ENCODE data around the gene THRSP. TPM values are rescaled to one million over a fixed set of nuclear protein-coding genes. Genes with fewer than 3 reads are reported as not detected.
A peak's percentile ranks its signal among the peaks of the same experiment; 100 is the strongest.
"Not testable (repeated sequence)": the region's sequence is repeated elsewhere in the genome, so short reads cannot be mapped to it uniquely, and the experiment has no call there.

THRSP gene
- total and polyA plus RNA-seq, 7 experiments from 2014 or later, result not detected

- Mint-ChIP-seq H3K4me1 (peaks cover 0 to 13% (median 2%) of the 10 kb centered on the region in 7 donors), H3K27ac (no peak overlapping the region), H3K4me3 (no peak overlapping the region), H3K9me3 (no peaks in the 10 kb centered on the region), H3K27me3 (no peaks in the 10 kb centered on the region), H3K36me3 (peaks cover 0 to 2% (median 0%) of the 10 kb centered on the region in 5 donors)
- Histone ChIP-seq H3K4me1 (ENCODE audit: control insufficient read depth in 2 of 2, insufficient read depth in 2 of 2, low read length in 2 of 2) (peaks cover 0 to 3% of the 10 kb centered on the region in 2 donors), H3K36me3 (ENCODE audit: control insufficient read depth in 2 of 3, insufficient read depth in 3 of 3, low read length in 3 of 3) (no peaks in the 10 kb centered on the region), H3K27me3 (ENCODE audit: control insufficient read depth in 2 of 2, insufficient read depth in 2 of 2, low read length in 2 of 2) (no peaks in the 10 kb centered on the region), H3K27ac (ENCODE audit: low read depth, low read length) (no peak overlapping the region), H3K9me3 (ENCODE audit: control insufficient read depth in 2 of 3, low read length in 3 of 3) (no peaks in the 10 kb centered on the region), H3K4me3 (ENCODE audit: low read length) (no peak overlapping the region)
- no peak for ATAC-seq
- intact Hi-C loops (cut with micrococcal nuclease), result no loop called here
- ChIA-PET CTCF (no interaction called here), POLR2A (no interaction called here)
- no peak for DNase-seq
Measured at GRCh38 chr11:78050964-78051831, 12.5 kb upstream of the THRSP start.

GRCh38 chr11:78054971-78055370 lies 8.7 kb upstream of the THRSP start:
- peaks cover 0 to 2% (median 0%) of the 10 kb centered on the region in 5 donors for H3K36me3 Mint-ChIP-seq
- H3K4me1 Mint-ChIP-seq, result peaks cover 0 to 10% (median 0%) of the 10 kb centered on the region in 7 donors
- H3K27me3 ChIP-seq (ENCODE audit: control insufficient read depth in 2 of 2, insufficient read depth in 2 of 2, low read length in 2 of 2), result no peaks in the 10 kb centered on the region
- no peaks in the 10 kb centered on the region for H3K4me1 ChIP-seq (ENCODE audit: control insufficient read depth in 2 of 2, insufficient read depth in 2 of 2, low read length in 2 of 2)
- ATAC-seq, result no peak
- no peak overlapping the region for H3K4me3 ChIP-seq (ENCODE audit: low read length)
- H3K4me3 Mint-ChIP-seq, result no peak overlapping the region
- no peaks in the 10 kb centered on the region for H3K9me3 ChIP-seq (ENCODE audit: control insufficient read depth in 2 of 3, low read length in 3 of 3)
- no peak for DNase-seq
- H3K27me3 Mint-ChIP-seq, result no peaks in the 10 kb centered on the region
- ChIA-PET CTCF (interaction anchor here (0.6 kb wide), 1 partner anchor 51 kb away, joined by 3 read pairs; no protein-coding TSS in a partner anchor), POLR2A (no interaction called here)
- no peaks in the 10 kb centered on the region for H3K9me3 Mint-ChIP-seq
- intact Hi-C loops (cut with micrococcal nuclease), result no loop called here
- no peaks in the 10 kb centered on the region for H3K36me3 ChIP-seq (ENCODE audit: control insufficient read depth in 2 of 3, insufficient read depth in 3 of 3, low read length in 3 of 3)
- H3K27ac ChIP-seq (ENCODE audit: low read depth, low read length), result no peak overlapping the region
- H3K27ac Mint-ChIP-seq, result peak overlapping the region in 1 of 9 donors; percentile 17

GRCh38 chr11:78056093-78056492 lies 7.6 kb upstream of the THRSP start:
- Histone ChIP-seq H3K4me1 (ENCODE audit: control insufficient read depth in 2 of 2, insufficient read depth in 2 of 2, low read length in 2 of 2) (no peaks in the 10 kb centered on the region), H3K4me3 (ENCODE audit: low read length) (no peak overlapping the region), H3K27ac (ENCODE audit: low read depth, low read length) (no peak overlapping the region), H3K36me3 (ENCODE audit: control insufficient read depth in 2 of 3, insufficient read depth in 3 of 3, low read length in 3 of 3) (no peaks in the 10 kb centered on the region), H3K9me3 (ENCODE audit: control insufficient read depth in 2 of 3, low read length in 3 of 3) (no peaks in the 10 kb centered on the region), H3K27me3 (ENCODE audit: control insufficient read depth in 2 of 2, insufficient read depth in 2 of 2, low read length in 2 of 2) (no peaks in the 10 kb centered on the region)
- H3K9me3 Mint-ChIP-seq, result no peaks in the 10 kb centered on the region
- intact Hi-C loops (cut with micrococcal nuclease), result no loop called here
- peaks cover 0 to 3% (median 0%) of the 10 kb centered on the region in 7 donors for H3K4me1 Mint-ChIP-seq
- ChIA-PET POLR2A (no interaction called here), CTCF (no interaction called here)
- no peak overlapping the region for H3K4me3 Mint-ChIP-seq
- peaks cover 0 to 2% (median 0%) of the 10 kb centered on the region in 5 donors for H3K36me3 Mint-ChIP-seq
- H3K27ac Mint-ChIP-seq, result no peak overlapping the region
- DNase-seq (no peak), ATAC-seq (no peak)
- no peaks in the 10 kb centered on the region for H3K27me3 Mint-ChIP-seq

GRCh38 chr11:78057462-78058055 lies 6.1 kb upstream of the THRSP start:
- no peaks in the 10 kb centered on the region for H3K9me3 Mint-ChIP-seq
- ATAC-seq (no peak), DNase-seq (no peak)
- H3K4me1 Mint-ChIP-seq, result no peaks in the 10 kb centered on the region
- Histone ChIP-seq H3K27me3 (ENCODE audit: control insufficient read depth in 2 of 2, insufficient read depth in 2 of 2, low read length in 2 of 2) (no peaks in the 10 kb centered on the region), H3K4me1 (ENCODE audit: control insufficient read depth in 2 of 2, insufficient read depth in 2 of 2, low read length in 2 of 2) (no peaks in the 10 kb centered on the region), H3K4me3 (ENCODE audit: low read length) (no peak overlapping the region), H3K9me3 (ENCODE audit: control insufficient read depth in 2 of 3, low read length in 3 of 3) (no peaks in the 10 kb centered on the region), H3K27ac (ENCODE audit: low read depth, low read length) (no peak overlapping the region), H3K36me3 (ENCODE audit: control insufficient read depth in 2 of 3, insufficient read depth in 3 of 3, low read length in 3 of 3) (no peaks in the 10 kb centered on the region)
- H3K36me3 Mint-ChIP-seq, result peaks cover 0 to 2% (median 0%) of the 10 kb centered on the region in 5 donors
- CTCF ChIA-PET, result no interaction called here
- no peak overlapping the region for H3K4me3 Mint-ChIP-seq
- POLR2A ChIA-PET, result no interaction called here
- no peak overlapping the region for H3K27ac Mint-ChIP-seq
- H3K27me3 Mint-ChIP-seq, result no peaks in the 10 kb centered on the region
- intact Hi-C loops (cut with micrococcal nuclease), result no loop called here

GRCh38 chr11:78059749-78060328 lies 3.8 kb upstream of the THRSP start:
- H3K36me3 Mint-ChIP-seq; DNase-seq; CTCF ChIA-PET; H3K4me1 Mint-ChIP-seq; H3K27ac Mint-ChIP-seq; POLR2A ChIA-PET; H3K27me3 Mint-ChIP-seq; H3K4me3 Mint-ChIP-seq; H3K9me3 Mint-ChIP-seq; H3K4me1 ChIP-seq (ENCODE audit: control insufficient read depth in 2 of 2, insufficient read depth in 2 of 2, low read length in 2 of 2); H3K9me3 ChIP-seq (ENCODE audit: control insufficient read depth in 2 of 3, low read length in 3 of 3); H3K27ac ChIP-seq (ENCODE audit: low read depth, low read length); intact Hi-C loops (cut with micrococcal nuclease); ATAC-seq; H3K36me3 ChIP-seq (ENCODE audit: control insufficient read depth in 2 of 3, insufficient read depth in 3 of 3, low read length in 3 of 3); H3K27me3 ChIP-seq (ENCODE audit: control insufficient read depth in 2 of 2, insufficient read depth in 2 of 2, low read length in 2 of 2); H3K4me3 ChIP-seq (ENCODE audit: low read length): not testable (repeated sequence)

GRCh38 chr11:78060533-78060932 lies 3.1 kb upstream of the THRSP start:
- Histone ChIP-seq H3K27me3 (ENCODE audit: control insufficient read depth in 2 of 2, insufficient read depth in 2 of 2, low read length in 2 of 2) (no peaks in the 10 kb centered on the region), H3K27ac (ENCODE audit: low read depth, low read length) (no peak overlapping the region), H3K9me3 (ENCODE audit: control insufficient read depth in 2 of 3, low read length in 3 of 3) (no peaks in the 10 kb centered on the region), H3K4me1 (ENCODE audit: control insufficient read depth in 2 of 2, insufficient read depth in 2 of 2, low read length in 2 of 2) (no peaks in the 10 kb centered on the region), H3K36me3 (ENCODE audit: control insufficient read depth in 2 of 3, insufficient read depth in 3 of 3, low read length in 3 of 3) (no peaks in the 10 kb centered on the region), H3K4me3 (ENCODE audit: low read length) (no peak overlapping the region)
- peaks cover 0 to 2% (median 0%) of the 10 kb centered on the region in 7 donors for H3K4me1 Mint-ChIP-seq
- no peak for DNase-seq
- H3K4me3 Mint-ChIP-seq, result no peak overlapping the region
- ATAC-seq, result no peak
- no peak overlapping the region for H3K27ac Mint-ChIP-seq
- H3K27me3 Mint-ChIP-seq, result no peaks in the 10 kb centered on the region
- intact Hi-C loops (cut with micrococcal nuclease), result no loop called here
- H3K9me3 Mint-ChIP-seq, result no peaks in the 10 kb centered on the region
- peaks cover 0 to 14% (median 3%) of the 10 kb centered on the region in 5 donors for H3K36me3 Mint-ChIP-seq
- ChIA-PET POLR2A (no interaction called here), CTCF (no interaction called here)
